ENCODE data around the gene SLC6A19.

The SLC6A19 gene

DNA sequence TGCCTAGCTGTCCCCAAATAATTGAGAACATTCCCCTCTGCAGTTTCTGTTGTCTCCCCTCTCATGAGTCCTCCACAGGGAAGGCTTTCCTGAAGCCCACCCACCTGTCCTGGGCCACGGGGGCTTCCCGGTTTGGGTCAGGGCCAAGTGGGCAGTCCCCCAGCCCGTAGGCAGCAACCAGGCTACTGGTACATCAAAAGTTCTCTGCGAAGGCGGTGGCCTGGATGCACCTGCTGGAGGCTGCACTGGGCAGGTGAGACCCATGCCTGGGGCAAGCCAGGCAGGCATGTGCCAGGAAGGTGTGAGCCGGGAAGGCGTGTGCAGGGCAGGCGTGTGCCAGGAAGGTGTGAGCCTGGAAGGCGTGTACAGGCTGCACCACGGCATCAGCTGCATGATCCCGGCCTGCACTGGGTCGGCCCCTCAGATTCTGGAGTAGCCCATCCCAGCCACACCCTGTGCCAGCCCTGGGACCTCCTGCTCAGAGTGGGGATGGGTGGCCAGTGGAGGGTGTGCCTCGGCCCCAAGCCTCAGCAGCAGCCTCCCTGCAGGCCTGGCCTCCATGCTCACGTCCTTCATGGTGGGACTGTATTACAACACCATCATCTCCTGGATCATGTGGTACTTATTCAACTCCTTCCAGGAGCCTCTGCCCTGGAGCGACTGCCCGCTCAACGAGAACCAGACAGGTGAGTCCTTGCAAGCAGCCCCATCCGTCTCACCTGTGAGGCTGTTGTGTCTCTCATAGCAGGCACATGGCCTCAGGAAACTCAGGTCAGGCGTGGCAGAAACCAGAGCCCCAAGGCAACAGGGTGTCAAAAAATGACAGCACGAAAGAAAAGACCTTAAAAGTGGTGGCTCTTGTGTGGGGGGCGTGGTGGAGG, 8.7 kb downstream of the SLC6A19 start:
- TF ChIP-seq GATA3 (IDR thresholded peaks at IDR 0.05; ENCODE audit: low read depth, low read length): no peak
- TF ChIP-seq GATA2 (IDR thresholded peaks at IDR 0.05; ENCODE audit: low read depth, low read length): no peak

DNA sequence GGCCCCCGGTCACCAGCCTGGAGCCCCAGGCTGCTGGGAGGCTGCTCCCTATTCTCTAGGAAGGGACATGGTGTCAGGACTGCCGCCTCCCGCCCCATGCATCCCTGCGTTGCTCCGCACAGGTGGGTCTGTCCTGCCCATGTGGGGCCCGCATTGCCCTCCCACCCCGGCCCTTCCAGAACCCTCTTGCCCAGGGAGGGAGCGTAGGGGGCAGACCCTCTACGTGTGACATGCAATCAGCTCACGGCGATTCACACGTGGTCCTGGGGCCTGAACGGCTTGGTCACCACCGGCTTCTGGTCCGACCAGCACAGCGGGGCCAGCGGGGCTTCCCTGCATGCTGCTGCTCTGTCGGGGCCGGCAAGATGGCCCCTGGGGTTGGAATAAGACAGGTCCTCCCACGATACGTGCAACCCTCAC, 9.4 kb downstream of the SLC6A19 start:
- TF ChIP-seq GATA2 (IDR thresholded peaks at IDR 0.05; ENCODE audit: low read depth, low read length) (no peak), GATA3 (IDR thresholded peaks at IDR 0.05; ENCODE audit: low read depth, low read length) (no peak)

DNA sequence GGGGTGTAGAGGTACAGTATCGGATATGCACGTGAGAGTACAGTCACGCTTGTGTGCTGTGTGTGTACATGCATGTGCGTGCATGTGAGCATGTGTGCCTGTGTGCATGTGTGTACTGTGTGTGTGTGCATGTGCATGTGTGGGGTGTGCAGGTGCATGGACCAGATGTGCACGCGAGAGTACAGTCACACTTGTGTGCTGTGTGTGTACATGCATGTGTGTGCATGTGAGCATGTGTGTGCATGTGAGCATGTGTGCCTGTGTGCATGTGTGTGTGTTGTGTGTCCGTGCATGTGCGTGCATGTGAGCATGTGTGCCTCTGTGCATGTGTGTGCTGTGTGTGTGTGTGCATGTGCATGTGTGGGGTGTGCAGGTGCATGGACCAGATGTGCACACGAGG, 10.3 kb downstream of the SLC6A19 start:
- TF ChIP-seq GATA3 (IDR thresholded peaks at IDR 0.05; ENCODE audit: low read depth, low read length) (no peak), GATA2 (IDR thresholded peaks at IDR 0.05; ENCODE audit: low read depth, low read length) (no peak)

- TF ChIP-seq GATA3 (IDR thresholded peaks at IDR 0.05; ENCODE audit: low read depth, low read length) (no peak), GATA2 (IDR thresholded peaks at IDR 0.05; ENCODE audit: low read depth, low read length) (no peak)
Measured at GRCh38 chr5:1212271-1212670, 10.9 kb downstream of the SLC6A19 start.

- no peak for TF ChIP-seq GATA3 (IDR thresholded peaks at IDR 0.05; ENCODE audit: low read depth, low read length)
- no peak for TF ChIP-seq GATA2 (IDR thresholded peaks at IDR 0.05; ENCODE audit: low read depth, low read length)
Measured at GRCh38 chr5:1212881-1213280, 11.5 kb downstream of the SLC6A19 start.

DNA sequence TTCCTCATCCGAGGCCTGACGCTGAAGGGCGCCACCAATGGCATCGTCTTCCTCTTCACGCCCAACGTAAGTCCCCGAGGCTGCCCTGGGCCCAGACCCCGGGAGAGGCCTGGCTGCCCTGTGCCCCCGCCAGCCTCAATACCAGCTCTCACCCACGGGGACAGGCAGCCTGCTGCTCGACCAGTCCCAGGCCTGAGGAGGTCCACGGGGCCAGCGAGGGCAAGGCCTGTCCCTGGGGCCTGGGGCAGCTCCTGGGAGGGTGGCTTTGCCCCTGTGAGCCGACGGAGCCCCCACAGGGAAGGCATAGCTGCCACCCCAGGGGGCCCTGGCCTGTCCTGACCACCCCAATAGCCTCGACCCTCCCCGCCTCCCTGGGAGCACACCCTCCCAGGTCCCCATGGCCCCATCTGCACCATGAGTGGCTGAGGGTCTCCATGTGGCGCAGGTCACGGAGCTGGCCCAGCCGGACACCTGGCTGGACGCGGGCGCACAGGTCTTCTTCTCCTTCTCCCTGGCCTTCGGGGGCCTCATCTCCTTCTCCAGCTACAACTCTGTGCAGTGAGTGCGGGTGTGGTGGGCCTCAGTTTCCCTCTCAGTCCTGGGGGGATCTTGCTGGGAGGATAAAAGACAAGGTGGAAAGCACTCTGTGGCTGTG, 12.2 kb downstream of the SLC6A19 start:
- no peak for TF ChIP-seq GATA2 (IDR thresholded peaks at IDR 0.05; ENCODE audit: low read depth, low read length)
- TF ChIP-seq GATA3 (IDR thresholded peaks at IDR 0.05; ENCODE audit: low read depth, low read length): no peak

- no peak for TF ChIP-seq GATA3 (IDR thresholded peaks at IDR 0.05; ENCODE audit: low read depth, low read length)
- no peak for TF ChIP-seq GATA2 (IDR thresholded peaks at IDR 0.05; ENCODE audit: low read depth, low read length)
Measured at GRCh38 chr5:1214163-1214935, 13.0 kb downstream of the SLC6A19 start.

GRCh38 chr5:1214936-1215220, 13.5 kb downstream of the SLC6A19 start:
- TF ChIP-seq GATA2 (IDR thresholded peaks at IDR 0.05; ENCODE audit: low read depth, low read length) (no peak), GATA3 (IDR thresholded peaks at IDR 0.05; ENCODE audit: low read depth, low read length) (no peak)

DNA sequence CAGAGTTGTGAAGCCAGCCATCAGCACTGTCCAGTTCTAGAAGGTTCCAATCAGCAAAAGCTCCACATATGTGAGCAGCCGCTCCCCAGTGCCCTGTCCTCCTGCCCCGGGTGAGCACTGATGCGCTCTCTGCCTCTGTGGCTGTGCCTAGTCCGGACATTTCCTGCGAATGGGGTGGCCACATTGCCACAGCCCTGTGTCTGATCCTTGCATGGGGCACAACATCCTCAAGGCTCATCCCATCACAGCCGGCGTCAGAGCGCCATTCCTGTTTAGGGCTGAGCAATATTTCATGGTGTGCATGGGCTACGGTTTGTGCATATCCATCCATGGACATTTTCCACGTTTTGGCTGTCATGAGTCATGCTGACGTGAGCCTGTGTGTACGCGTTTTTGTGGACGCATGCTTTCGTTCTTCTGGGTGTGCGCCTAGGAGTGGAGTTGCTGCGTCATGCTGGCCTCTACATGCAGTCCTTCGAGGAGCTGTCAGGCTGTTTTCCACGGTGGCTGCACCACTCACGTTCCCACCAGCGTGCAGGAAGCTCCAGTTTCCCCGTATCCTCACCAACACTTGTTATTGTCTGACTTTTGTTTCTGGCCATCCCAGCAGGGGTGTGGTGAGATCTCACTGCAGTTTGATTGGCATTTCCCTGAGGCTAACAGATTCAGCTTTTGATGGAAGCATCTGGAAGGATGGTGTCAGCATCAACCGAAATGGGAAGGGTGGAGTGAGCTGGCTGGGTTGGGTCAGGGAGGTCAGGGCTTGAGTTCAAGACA, 14.1 kb downstream of the SLC6A19 start:
- TF ChIP-seq GATA3 (IDR thresholded peaks at IDR 0.05; ENCODE audit: low read depth, low read length): no peak

DNA sequence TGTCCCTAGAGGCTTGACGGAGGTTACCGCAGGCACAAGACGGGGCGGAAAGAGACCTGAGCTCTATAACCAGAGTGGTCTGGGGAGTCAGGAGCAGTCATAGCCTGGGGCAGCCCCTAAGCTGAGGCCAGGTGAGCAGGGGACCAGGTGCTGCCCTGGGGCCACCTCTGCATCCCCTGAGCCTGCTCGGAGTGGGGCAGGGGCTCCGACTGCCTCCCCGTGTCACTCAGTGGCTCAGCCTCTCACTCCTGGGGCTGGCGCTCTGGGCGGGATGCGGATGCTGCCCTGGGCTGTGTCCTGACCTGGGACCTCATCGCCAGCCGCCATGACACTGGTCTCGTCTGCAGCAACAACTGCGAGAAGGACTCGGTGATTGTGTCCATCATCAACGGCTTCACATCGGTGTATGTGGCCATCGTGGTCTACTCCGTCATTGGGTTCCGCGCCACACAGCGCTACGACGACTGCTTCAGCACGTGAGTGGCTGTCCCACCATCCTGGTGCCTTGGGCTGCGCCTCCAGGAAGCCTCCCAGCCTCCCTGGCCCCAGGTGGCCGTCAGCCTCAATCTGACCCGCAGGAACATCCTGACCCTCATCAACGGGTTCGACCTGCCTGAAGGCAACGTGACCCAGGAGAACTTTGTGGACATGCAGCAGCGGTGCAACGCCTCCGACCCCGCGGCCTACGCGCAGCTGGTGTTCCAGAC, 15.0 kb downstream of the SLC6A19 start:
- TF ChIP-seq GATA2 (IDR thresholded peaks at IDR 0.05; ENCODE audit: low read depth, low read length) (no peak), GATA3 (IDR thresholded peaks at IDR 0.05; ENCODE audit: low read depth, low read length) (no peak)

GRCh38 chr5:1216918-1217295, 15.5 kb downstream of the SLC6A19 start:
- TF ChIP-seq GATA3 (IDR thresholded peaks at IDR 0.05; ENCODE audit: low read depth, low read length) (no peak), GATA2 (IDR thresholded peaks at IDR 0.05; ENCODE audit: low read depth, low read length) (no peak)

DNA sequence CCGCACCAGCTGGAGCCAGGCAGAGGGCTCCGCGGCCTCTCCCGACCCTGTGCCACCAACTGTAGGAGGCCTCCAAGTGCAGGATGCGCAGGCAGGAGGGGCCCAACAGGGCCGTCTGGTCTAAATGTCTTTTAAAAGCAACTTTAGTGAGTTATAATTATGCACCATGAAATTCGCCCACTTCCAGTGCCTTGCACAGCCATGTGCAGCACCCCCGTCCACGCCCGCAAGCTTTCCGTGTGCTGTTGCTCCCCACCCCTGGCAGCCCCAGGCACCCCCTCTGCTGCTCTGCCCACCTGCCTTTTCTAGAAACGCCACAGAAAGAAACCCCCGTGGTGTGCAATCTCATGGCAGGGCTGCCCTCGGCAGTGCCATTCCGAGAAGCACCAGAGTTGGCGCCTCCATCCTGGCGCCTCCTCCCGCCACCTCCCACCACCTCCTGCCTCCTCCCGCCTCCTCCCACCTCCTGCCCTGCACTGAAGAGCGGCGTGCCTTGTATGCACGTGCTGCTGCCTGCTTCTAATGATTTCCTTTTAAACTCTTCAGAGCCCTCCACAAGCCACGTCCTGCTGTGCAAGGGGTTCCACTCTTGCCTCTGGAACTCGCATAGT, 16.3 kb downstream of the SLC6A19 start:
- TF ChIP-seq GATA3 (IDR thresholded peaks at IDR 0.05; ENCODE audit: low read depth, low read length): no peak
- TF ChIP-seq GATA2 (IDR thresholded peaks at IDR 0.05; ENCODE audit: low read depth, low read length): no peak
